Lower leg skin (tissue), 4 donors: ENCODE measurements around the gene FOXA1. TPM values are rescaled to one million over a fixed set of nuclear protein-coding genes. Genes with fewer than 3 reads are reported as not detected.

Experiments
- DNase-seq, 2 donors: peaks; one replicate each; pipeline ENCODE4 v3.0.0-alpha.2; 2019; ENCODE audit warnings: low spot score in 2 of 2
- H3K4me3 ChIP-seq: fragments of 200-600 bp; sonication (generic); 2 replicates; pipeline ENCODE4 v1.5.1; 2017; ENCODE audit warnings: mild to moderate bottlenecking, low read depth; ENCODE audit not compliant: poor library complexity, severe bottlenecking
- CTCF ChIP-seq, 3 donors: fragments of 450-650 bp; IDR thresholded peaks; one replicate each; pipeline ENCODE4 v1.5.1; 2016; ENCODE audit warnings: antibody characterized with exemption in 3 of 3, mild to moderate bottlenecking in 3 of 3, moderate library complexity in 2 of 3
- POLR2A ChIP-seq, 2 donors: fragments of 450-650 bp; IDR thresholded peaks; one replicate each; pipeline ENCODE4 v1.6.1; 2016 to 2017; ENCODE audit warnings: antibody characterized with exemption in 2 of 2, mild to moderate bottlenecking in 1 of 2, moderate library complexity in 1 of 2
- WGBS, 2 donors: methylation state at CpG; one replicate each; pipeline ENCODE4 v1.1.5; 2018; 5-methylcytosine and 5-hydroxymethylcytosine counted together
- intact Hi-C: fragments of 100-400 bp; cut with DNase I; formaldehyde crosslinking; loops from one replicate; pipeline ENCODE4 v1.15.0; 2023; ENCODE audit warnings: low total_unique reads
- total RNA-seq, 4 donors: library from RNA; depleted of rRNA; stranded (reverse); fragments of >200 nt; gene quantifications; one replicate each; pipeline ENCODE4 v1.1.0, GENCODE V29; 2016

The FOXA1 gene
- total RNA-seq, 4 donors from 2014 or later: 2.7 to 9.8 (median 7.5) TPM

GRCh38 chr14:37588956-37589714 lies 5.9 kb downstream of the FOXA1 start:
- 19 to 30% methylated on average over 16 of the region's 16 CpGs for WGBS, 2 donors
- DNase-seq: no peak
- TF ChIP-seq CTCF (IDR thresholded peaks at IDR 0.05): no peak
- no peak for TF ChIP-seq POLR2A (IDR thresholded peaks at IDR 0.05)
- intact Hi-C loops: no loop called here
- H3K4me3 ChIP-seq: no peak overlapping the region

GRCh38 chr14:37588667-37588955 lies 6.4 kb downstream of the FOXA1 start:
- TF ChIP-seq CTCF (IDR thresholded peaks at IDR 0.05): no peak
- no peak for TF ChIP-seq POLR2A (IDR thresholded peaks at IDR 0.05)
- 22 to 31% methylated on average over 6 of the region's 6 CpGs for WGBS, 2 donors
- intact Hi-C loops: no loop called here
- DNase-seq: no peak
- no peak overlapping the region for H3K4me3 ChIP-seq

- no peak for DNase-seq
- WGBS, 2 donors: 4 to 7% methylated on average over 62 to 63 of the region's 63 CpGs
- no peak for TF ChIP-seq CTCF (IDR thresholded peaks at IDR 0.05)
- TF ChIP-seq POLR2A (IDR thresholded peaks at IDR 0.05): no peak
- intact Hi-C loops: no loop called here
- H3K4me3 ChIP-seq: no peak overlapping the region
Measured at GRCh38 chr14:37587881-37588666, 7.0 kb downstream of the FOXA1 start.

GRCh38 chr14:37587131-37587803 lies 7.8 kb downstream of the FOXA1 start:
- intact Hi-C loops: no loop called here
- TF ChIP-seq CTCF (IDR thresholded peaks at IDR 0.05): no peak
- TF ChIP-seq POLR2A (IDR thresholded peaks at IDR 0.05): no peak
- WGBS, 2 donors: 20 to 24% methylated on average over 4 of the region's 4 CpGs
- DNase-seq: no peak
- no peak overlapping the region for H3K4me3 ChIP-seq

- intact Hi-C loops: no loop called here
- TF ChIP-seq POLR2A (IDR thresholded peaks at IDR 0.05) (no peak), CTCF (IDR thresholded peaks at IDR 0.05) (no peak)
- no peak overlapping the region for H3K4me3 ChIP-seq
Measured at GRCh38 chr14:37586797-37587130, 8.3 kb downstream of the FOXA1 start.

More at GRCh38 chr14:37586797-37587130, 8.3 kb downstream of the FOXA1 start:
- no peak for DNase-seq
- WGBS, 2 donors: 5 to 7% methylated on average over 1 of the region's 1 CpG
